ENCODE measurements around the gene C2. TPM values are rescaled to one million over a fixed set of nuclear protein-coding genes. Genes with fewer than 3 reads are reported as not detected.
"Not testable (repeated sequence)": the region's sequence is repeated elsewhere in the genome, so short reads cannot be mapped to it uniquely, and the experiment has no call there.

C2 gene
- polyA plus RNA-seq, 1 of the 3 experiments (the other 2 are of a cell fraction), result 0.43 TPM

DNA sequence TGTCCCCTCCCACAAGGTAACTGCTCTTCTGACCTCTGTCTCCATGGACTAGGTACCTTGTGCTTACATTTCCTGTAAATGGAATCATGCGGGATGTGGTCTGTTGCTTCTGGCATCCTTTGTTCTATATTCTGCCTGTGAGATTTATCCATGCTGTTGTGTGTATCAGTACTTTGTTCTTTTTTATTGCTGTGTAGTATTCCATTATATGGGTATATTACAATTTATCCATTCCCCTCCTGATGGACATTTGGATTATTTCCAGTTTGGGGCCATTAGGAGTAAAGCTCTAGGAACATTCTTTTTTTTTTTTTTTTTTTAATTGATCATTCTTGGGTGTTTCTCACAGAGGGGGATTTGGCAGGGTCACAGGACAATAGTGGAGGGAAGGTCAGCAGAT lies 3.4 kb downstream of the C2 start:
- Histone ChIP-seq H3K9me2 (no peaks in the 10 kb centered on the region), H3K4me2 (no peak overlapping the region), H3K4me1 (ENCODE audit: control insufficient read depth in 1 of 2, insufficient read depth in 2 of 2, low read depth in 1 of 2, low read length in 1 of 2) (no peaks in the 10 kb centered on the region), H3K4me3 (ENCODE audit: low read depth in 2 of 2, low read length in 1 of 2) (no peak overlapping the region), H3F3A (replicated peaks; ENCODE audit: insufficient read depth) (no peaks in the 10 kb centered on the region), H4K20me1 (ENCODE audit: insufficient read depth) (no peaks in the 10 kb centered on the region), H3K27me3 (ENCODE audit: insufficient read depth) (no peaks in the 10 kb centered on the region; the same call in 1 of the 2 replicates), H3K27ac (ENCODE audit: low read depth in 2 of 2, low read length in 1 of 2) (no peak overlapping the region), H3K9me3 (no peaks in the 10 kb centered on the region), H3K79me2 (ENCODE audit: insufficient read depth) (no peaks in the 10 kb centered on the region), H2AFZ (ENCODE audit: low read depth) (no peak overlapping the region), H3K36me3 (replicated peaks in 1 of 2; ENCODE audit: control insufficient read depth in 1 of 2, insufficient read depth in 2 of 2, low read length in 1 of 2) (no peaks in the 10 kb centered on the region), H3K9ac (no peak overlapping the region)
- ChIA-PET CTCF (interaction anchor here (2.0 kb wide), 1 partner anchor 21 kb away, joined by 7 read pairs; no protein-coding TSS in a partner anchor), POLR2A (no interaction called here)
- TF ChIP-seq EZH2phosphoT487 (IDR thresholded peaks at IDR 0.05; ENCODE audit: borderline replicate concordance, low read depth) (no peak), GABPA (IDR thresholded peaks at IDR 0.05; ENCODE audit: low read depth) (no peak), GATA2 (CRISPR knock-in tag; IDR thresholded peaks at IDR 0.05) (no peak), MEF2A (IDR thresholded peaks at IDR 0.05; ENCODE audit: borderline replicate concordance, low read depth) (no peak), YY1 (IDR thresholded peaks at IDR 0.05; ENCODE audit: low read depth) (no peak), TEAD4 (IDR thresholded peaks at IDR 0.05; ENCODE audit: borderline replicate concordance, insufficient read depth) (no peak), SMC3 (IDR thresholded peaks at IDR 0.05; ENCODE audit: low read depth, low read length) (no peak), SIN3A (IDR thresholded peaks at IDR 0.05; ENCODE audit: borderline replicate concordance, low read depth, low read length) (no peak), TAF1 (IDR thresholded peaks at IDR 0.05; ENCODE audit: borderline replicate concordance, low read depth, low read length) (no peak), EP300 (IDR thresholded peaks at IDR 0.05; ENCODE audit: borderline replicate concordance in 1 of 2, low read depth in 1 of 2, low read length in 1 of 2) (no peak), FOSL2 (IDR thresholded peaks at IDR 0.05; ENCODE audit: borderline replicate concordance, low read depth) (no peak), CHD2 (IDR thresholded peaks at IDR 0.05; ENCODE audit: low read length, partially characterized antibody) (no peak), FOXM1 (IDR thresholded peaks at IDR 0.05; ENCODE audit: low read depth) (no peak), POLR2AphosphoS5 (IDR thresholded peaks at IDR 0.05; ENCODE audit: low read depth, low read length) (no peak), FOXJ3 (CRISPR knock-in tag; IDR thresholded peaks at IDR 0.05) (no peak)
- TF ChIP-seq, protein P1, sequence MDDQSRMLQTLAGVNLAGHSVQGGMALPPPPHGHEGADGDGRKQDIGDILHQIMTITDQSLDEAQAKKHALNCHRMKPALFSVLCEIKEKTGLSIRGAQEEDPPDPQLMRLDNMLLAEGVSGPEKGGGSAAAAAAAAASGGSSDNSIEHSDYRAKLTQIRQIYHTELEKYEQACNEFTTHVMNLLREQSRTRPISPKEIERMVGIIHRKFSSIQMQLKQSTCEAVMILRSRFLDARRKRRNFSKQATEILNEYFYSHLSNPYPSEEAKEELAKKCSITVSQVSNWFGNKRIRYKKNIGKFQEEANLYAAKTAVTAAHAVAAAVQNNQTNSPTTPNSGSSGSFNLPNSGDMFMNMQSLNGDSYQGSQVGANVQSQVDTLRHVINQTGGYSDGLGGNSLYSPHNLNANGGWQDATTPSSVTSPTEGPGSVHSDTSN (IDR thresholded peaks at IDR 0.05), result no peak
- TF ChIP-seq, protein P2, sequence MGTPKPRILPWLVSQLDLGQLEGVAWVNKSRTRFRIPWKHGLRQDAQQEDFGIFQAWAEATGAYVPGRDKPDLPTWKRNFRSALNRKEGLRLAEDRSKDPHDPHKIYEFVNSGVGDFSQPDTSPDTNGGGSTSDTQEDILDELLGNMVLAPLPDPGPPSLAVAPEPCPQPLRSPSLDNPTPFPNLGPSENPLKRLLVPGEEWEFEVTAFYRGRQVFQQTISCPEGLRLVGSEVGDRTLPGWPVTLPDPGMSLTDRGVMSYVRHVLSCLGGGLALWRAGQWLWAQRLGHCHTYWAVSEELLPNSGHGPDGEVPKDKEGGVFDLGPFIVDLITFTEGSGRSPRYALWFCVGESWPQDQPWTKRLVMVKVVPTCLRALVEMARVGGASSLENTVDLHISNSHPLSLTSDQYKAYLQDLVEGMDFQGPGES (IDR thresholded peaks at IDR 0.05; ENCODE audit: low read depth, low read length), result no peak
- WGBS (ENCODE audit: low lambda C conversion rate), result 94% methylated on average over 1 of the region's 1 CpG
- DNase-seq, result no peak

DNA sequence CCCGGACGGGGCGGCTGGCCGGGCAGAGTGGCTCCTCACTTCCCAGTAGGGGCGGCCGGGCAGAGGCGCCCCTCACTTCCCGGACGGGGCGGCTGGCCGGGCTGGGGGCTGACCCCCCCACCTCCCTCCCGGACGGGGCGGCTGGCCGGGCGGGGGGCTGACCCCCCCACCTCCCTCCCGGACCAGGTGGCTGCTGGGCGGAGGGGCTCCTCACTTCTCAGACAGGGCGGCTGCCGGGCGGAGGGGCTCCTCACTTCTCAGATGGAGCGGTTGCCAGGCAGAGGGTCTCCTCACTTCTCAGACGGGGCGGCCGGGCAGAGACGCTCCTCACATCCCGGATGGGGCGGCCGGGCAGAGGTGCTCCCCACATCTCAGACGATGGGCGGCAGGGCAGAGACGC lies 4.6 kb downstream of the C2 start:
- H3K36me3 ChIP-seq (replicated peaks in 1 of 2; ENCODE audit: control insufficient read depth in 1 of 2, insufficient read depth in 2 of 2, low read length in 1 of 2); H2AFZ ChIP-seq (ENCODE audit: low read depth); H3K4me3 ChIP-seq (ENCODE audit: low read depth in 2 of 2, low read length in 1 of 2); DNase-seq; H3F3A ChIP-seq (replicated peaks; ENCODE audit: insufficient read depth); H3K27me3 ChIP-seq (ENCODE audit: insufficient read depth); H3K9me3 ChIP-seq; H3K9me2 ChIP-seq; CTCF ChIA-PET; H3K79me2 ChIP-seq (ENCODE audit: insufficient read depth); H3K27ac ChIP-seq (ENCODE audit: low read depth in 2 of 2, low read length in 1 of 2); POLR2A ChIA-PET; H4K20me1 ChIP-seq (ENCODE audit: insufficient read depth); H3K4me2 ChIP-seq; H3K9ac ChIP-seq; H3K4me1 ChIP-seq (ENCODE audit: control insufficient read depth in 1 of 2, insufficient read depth in 2 of 2, low read depth in 1 of 2, low read length in 1 of 2): not testable (repeated sequence)
- 87% methylated on average over 3 of the region's 32 CpGs for WGBS (ENCODE audit: low lambda C conversion rate)

Data from SK-N-SH (cell line).